Neural progenitor cell (in vitro differentiated cells): ENCODE data around the gene ATP6V0A4. TPM values are rescaled to one million over a fixed set of nuclear protein-coding genes. Genes with fewer than 3 reads are reported as not detected.
A peak's percentile ranks its signal among the peaks of the same experiment; 100 is the strongest.

Source experiments
- DNase-seq: peaks from one replicate; pipeline ENCODE4 v3.0.0-alpha.2; 2016; ENCODE audit warnings: low spot score
- H2AFZ ChIP-seq: fragments of 200-600 bp; sonication (generic); replicated peaks from 2 replicates; pipeline ENCODE4 v1.6.1; 2016; ENCODE audit warnings: antibody characterized with exemption
- H3F3A ChIP-seq: fragments of 200-600 bp; sonication (generic); 2 replicates; pipeline ENCODE4 v1.6.1; 2016; ENCODE audit warnings: antibody characterized with exemption, low read depth
- H3K27ac ChIP-seq: fragments of 200-600 bp; sonication (generic); 2 replicates; pipeline ENCODE4 v1.5.1; 2016; ENCODE audit warnings: mild to moderate bottlenecking
- H3K27me3 ChIP-seq: fragments of 200-600 bp; sonication (generic); 2 replicates; pipeline ENCODE4 v1.6.1; 2016; ENCODE audit warnings: mild to moderate bottlenecking, moderate library complexity
- H3K36me3 ChIP-seq: fragments of 200-600 bp; sonication (generic); 2 replicates; pipeline ENCODE4 v1.5.1; 2016
- H3K4me1 ChIP-seq: fragments of 200-600 bp; sonication (generic); 2 replicates; pipeline ENCODE4 v1.6.1; 2016; ENCODE audit warnings: mixed run types
- H3K4me2 ChIP-seq: fragments of 200-600 bp; sonication (generic); 2 replicates; pipeline ENCODE4 v1.6.1; 2016
- H3K4me3 ChIP-seq: fragments of 200-600 bp; sonication (generic); 2 replicates; pipeline ENCODE4 v1.5.1; 2016
- H3K79me2 ChIP-seq: fragments of 200-600 bp; sonication (generic); 2 replicates; pipeline ENCODE4 v1.6.1; 2016; ENCODE audit warnings: low read depth
- H3K9ac ChIP-seq: fragments of 200-600 bp; sonication (generic); 2 replicates; pipeline ENCODE4 v1.6.1; 2016
- H3K9me3 ChIP-seq: fragments of 200-600 bp; sonication (generic); 2 replicates; pipeline ENCODE4 v1.5.1; 2016; ENCODE audit warnings: low read depth
- H4K20me1 ChIP-seq: fragments of 200-600 bp; sonication (generic); 2 replicates; pipeline ENCODE4 v1.6.1; 2016; ENCODE audit warnings: low read depth
- H3K27ac Mint-ChIP-seq: 3 replicates; pipeline ENCODE4 v1.8.0; 2021; ENCODE audit warnings: mixed read lengths
- H3K27me3 Mint-ChIP-seq: 2 replicates; pipeline ENCODE4 v1.8.0; 2022; ENCODE audit warnings: low read depth, mild to moderate bottlenecking, inconsistent platforms, moderate library complexity, mixed read lengths; ENCODE audit not compliant: insufficient read depth
- H3K36me3 Mint-ChIP-seq: 3 replicates; pipeline ENCODE4 v1.8.0; 2021; ENCODE audit warnings: mixed read lengths
- H3K4me1 Mint-ChIP-seq: 3 replicates; pipeline ENCODE4 v1.8.0; 2021; ENCODE audit warnings: mixed read lengths
- H3K4me3 Mint-ChIP-seq: 3 replicates; pipeline ENCODE4 v1.8.0; 2021; ENCODE audit warnings: mild to moderate bottlenecking, moderate library complexity, mixed read lengths
- H3K9me3 Mint-ChIP-seq: 3 replicates; pipeline ENCODE4 v1.8.0; 2020; ENCODE audit warnings: mixed read lengths
- EZH2 ChIP-seq: fragments of 200-600 bp; sonication (generic); IDR thresholded peaks from 2 replicates; pipeline ENCODE4 v1.6.1; 2017; ENCODE audit warnings: antibody characterized with exemption, mild to moderate bottlenecking, moderate library complexity
- EZH2phosphoT487 ChIP-seq: fragments of 200-600 bp; sonication (generic); IDR thresholded peaks from 2 replicates; pipeline ENCODE4 v1.6.1; 2017; ENCODE audit warnings: antibody characterized with exemption
- total RNA-seq: library from RNA; depleted of rRNA; stranded (reverse); fragments of >200 nt; gene quantifications from 2 replicates; pipeline ENCODE4 v1.2.3, GENCODE V29; 2015; ENCODE audit warnings: low replicate concordance
- TF ChIP-seq, protein P1 (sequence below): fragments of 200-600 bp; sonication (generic); IDR thresholded peaks from 2 replicates; pipeline ENCODE4 v1.5.1; 2017; ENCODE audit warnings: antibody characterized with exemption, mild to moderate bottlenecking

ATP6V0A4 gene
- total RNA-seq, 1 donor from 2014 or later, result 0.36 TPM

- no peak overlapping the region for H3K4me2 ChIP-seq
- H3K27me3 ChIP-seq, result no peaks in the 10 kb centered on the region
- no peak overlapping the region for H3K9ac ChIP-seq
- peaks cover 23% of the 10 kb centered on the region for H3K4me1 ChIP-seq
- no peaks in the 10 kb centered on the region for H3K36me3 Mint-ChIP-seq
- H3K4me3 Mint-ChIP-seq, result no peak overlapping the region
- peaks cover 19% of the 10 kb centered on the region for H3K27me3 Mint-ChIP-seq
- no peak overlapping the region for H2AFZ ChIP-seq
- H4K20me1 ChIP-seq, result no peaks in the 10 kb centered on the region
- peaks cover 13% of the 10 kb centered on the region for H3F3A ChIP-seq
- peaks cover 4% of the 10 kb centered on the region for H3K9me3 Mint-ChIP-seq
- H3K27ac Mint-ChIP-seq, result no peak overlapping the region
- H3K9me3 ChIP-seq, result no peaks in the 10 kb centered on the region
- TF ChIP-seq, protein P1, sequence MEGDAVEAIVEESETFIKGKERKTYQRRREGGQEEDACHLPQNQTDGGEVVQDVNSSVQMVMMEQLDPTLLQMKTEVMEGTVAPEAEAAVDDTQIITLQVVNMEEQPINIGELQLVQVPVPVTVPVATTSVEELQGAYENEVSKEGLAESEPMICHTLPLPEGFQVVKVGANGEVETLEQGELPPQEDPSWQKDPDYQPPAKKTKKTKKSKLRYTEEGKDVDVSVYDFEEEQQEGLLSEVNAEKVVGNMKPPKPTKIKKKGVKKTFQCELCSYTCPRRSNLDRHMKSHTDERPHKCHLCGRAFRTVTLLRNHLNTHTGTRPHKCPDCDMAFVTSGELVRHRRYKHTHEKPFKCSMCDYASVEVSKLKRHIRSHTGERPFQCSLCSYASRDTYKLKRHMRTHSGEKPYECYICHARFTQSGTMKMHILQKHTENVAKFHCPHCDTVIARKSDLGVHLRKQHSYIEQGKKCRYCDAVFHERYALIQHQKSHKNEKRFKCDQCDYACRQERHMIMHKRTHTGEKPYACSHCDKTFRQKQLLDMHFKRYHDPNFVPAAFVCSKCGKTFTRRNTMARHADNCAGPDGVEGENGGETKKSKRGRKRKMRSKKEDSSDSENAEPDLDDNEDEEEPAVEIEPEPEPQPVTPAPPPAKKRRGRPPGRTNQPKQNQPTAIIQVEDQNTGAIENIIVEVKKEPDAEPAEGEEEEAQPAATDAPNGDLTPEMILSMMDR, result no peak
- no peak for TF ChIP-seq EZH2phosphoT487
- TF ChIP-seq EZH2, result no peak
- no peaks in the 10 kb centered on the region for H3K36me3 ChIP-seq
- no peak overlapping the region for H3K4me3 ChIP-seq
- H3K4me1 Mint-ChIP-seq, result peaks cover 41% of the 10 kb centered on the region
- H3K79me2 ChIP-seq, result no peaks in the 10 kb centered on the region
- no peak for DNase-seq
- H3K27ac ChIP-seq, result no peak overlapping the region
Observed at GRCh38 chr7:138753610-138754009, 44.4 kb downstream of the ATP6V0A4 start.

GRCh38 chr7:138753150-138753518 lies 44.9 kb downstream of the ATP6V0A4 start:
- Histone ChIP-seq H3K27ac (no peak overlapping the region), H2AFZ (no peak overlapping the region), H3K27me3 (no peaks in the 10 kb centered on the region), H3K9ac (no peak overlapping the region), H3K36me3 (no peaks in the 10 kb centered on the region), H3F3A (peaks cover 13% of the 10 kb centered on the region), H3K4me2 (peak overlapping the region; percentile 1), H3K79me2 (no peaks in the 10 kb centered on the region), H3K9me3 (no peaks in the 10 kb centered on the region), H3K4me3 (no peak overlapping the region), H4K20me1 (no peaks in the 10 kb centered on the region), H3K4me1 (peaks cover 23% of the 10 kb centered on the region)
- H3K27ac Mint-ChIP-seq, result no peak overlapping the region
- no peaks in the 10 kb centered on the region for H3K36me3 Mint-ChIP-seq
- no peak for TF ChIP-seq EZH2
- TF ChIP-seq EZH2phosphoT487, result no peak
- TF ChIP-seq, protein P1, result no peak
- peaks cover 41% of the 10 kb centered on the region for H3K4me1 Mint-ChIP-seq
- peaks cover 4% of the 10 kb centered on the region for H3K9me3 Mint-ChIP-seq
- H3K4me3 Mint-ChIP-seq, result no peak overlapping the region
- H3K27me3 Mint-ChIP-seq, result peaks cover 19% of the 10 kb centered on the region
- peak; percentile 51 for DNase-seq

DNA sequence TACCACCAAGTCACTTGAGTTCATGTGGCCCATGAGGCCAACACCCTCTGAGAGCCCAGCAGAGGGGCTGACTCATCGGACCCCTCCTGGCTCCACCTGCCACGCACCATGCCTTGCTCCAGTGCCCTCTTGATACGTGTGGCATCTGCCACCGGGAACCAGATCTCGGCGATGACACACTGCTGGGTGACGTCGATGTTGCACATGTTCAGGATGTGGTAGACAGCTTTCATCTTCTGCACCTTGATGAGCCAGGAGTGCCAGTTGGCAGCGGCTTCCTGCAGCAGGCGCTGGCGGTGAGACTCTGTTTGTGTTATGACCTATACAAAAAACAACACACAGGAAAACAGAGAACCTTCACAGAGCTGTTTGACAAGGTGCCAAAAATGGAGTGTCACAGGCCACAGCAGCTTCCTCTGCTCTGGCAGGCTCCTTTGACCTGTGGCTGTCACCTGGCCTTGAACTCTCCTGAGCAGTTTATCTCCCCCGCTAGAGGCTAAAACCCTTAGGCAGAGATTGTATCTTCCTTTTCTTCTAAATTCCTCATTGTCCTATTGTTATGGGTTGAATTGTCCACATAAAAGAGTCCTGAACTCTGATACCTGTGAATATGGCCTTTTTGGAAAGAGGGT lies 45.4 kb downstream of the ATP6V0A4 start:
- Histone ChIP-seq H2AFZ (no peak overlapping the region), H3K9ac (no peak overlapping the region), H3K4me3 (no peak overlapping the region), H3K9me3 (no peaks in the 10 kb centered on the region), H3K4me1 (peaks cover 23% of the 10 kb centered on the region), H3K27ac (no peak overlapping the region), H3K4me2 (peak overlapping the region; percentile 1), H3K79me2 (no peaks in the 10 kb centered on the region), H3K36me3 (no peaks in the 10 kb centered on the region), H3K27me3 (no peaks in the 10 kb centered on the region), H3F3A (peaks cover 13% of the 10 kb centered on the region), H4K20me1 (no peaks in the 10 kb centered on the region)
- H3K27ac Mint-ChIP-seq, result no peak overlapping the region
- no peak overlapping the region for H3K4me3 Mint-ChIP-seq
- no peak for DNase-seq
- peaks cover 21% of the 10 kb centered on the region for H3K27me3 Mint-ChIP-seq
- no peak for TF ChIP-seq EZH2phosphoT487
- no peak for TF ChIP-seq EZH2
- TF ChIP-seq, protein P1, result no peak
- peaks cover 41% of the 10 kb centered on the region for H3K4me1 Mint-ChIP-seq
- H3K9me3 Mint-ChIP-seq, result peaks cover 4% of the 10 kb centered on the region
- no peaks in the 10 kb centered on the region for H3K36me3 Mint-ChIP-seq
